ENCODE results near the gene CWC27. TPM values are rescaled to one million over a fixed set of nuclear protein-coding genes. Genes with fewer than 3 reads are reported as not detected.

The CWC27 gene
- total RNA-seq, 1 experiment from 2014 or later: 32.9 TPM

DNA sequence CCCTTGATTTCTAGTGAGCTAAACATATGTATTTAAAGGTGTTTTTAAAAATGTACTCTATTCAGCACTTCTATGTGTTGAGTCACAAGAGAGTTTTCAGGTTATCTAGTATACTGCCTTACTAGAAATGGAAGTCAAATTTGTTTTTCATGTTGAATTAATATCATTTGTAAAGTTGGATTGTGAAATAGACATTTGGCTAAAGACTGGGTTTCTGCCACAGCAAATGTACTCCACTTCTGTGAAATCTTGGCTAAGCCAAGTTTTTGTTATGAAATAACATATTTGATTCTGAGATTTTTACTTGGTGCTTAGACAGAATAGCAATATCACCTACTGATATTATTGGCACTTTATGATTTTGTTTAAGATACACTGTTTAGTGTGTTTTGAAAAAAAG is 106.0 kb downstream of the CWC27 start:
- ChIA-PET POLR2A (no interaction called here), CTCF (no interaction called here)
- no peaks in the 10 kb centered on the region for H3K4me1 ChIP-seq
- H3K36me3 ChIP-seq (ENCODE audit: control insufficient read depth, insufficient read depth, low read length): no peaks in the 10 kb centered on the region
- no peaks in the 10 kb centered on the region for H3K9me3 ChIP-seq
- H3K27me3 ChIP-seq (replicated peaks; ENCODE audit: control insufficient read depth, insufficient read depth, low read length): no peaks in the 10 kb centered on the region
- H3K4me3 Mint-ChIP-seq (ENCODE audit: unreplicated experiment): no peak overlapping the region
- no peak overlapping the region for H3K4me3 ChIP-seq (ENCODE audit: low read depth, low read length)
- H3K4me1 Mint-ChIP-seq (ENCODE audit: low read depth, unreplicated experiment): no peaks in the 10 kb centered on the region
- H3K27me3 Mint-ChIP-seq (ENCODE audit: insufficient read depth, unreplicated experiment): no peaks in the 10 kb centered on the region
- DNase-seq: no peak
- no peak overlapping the region for H3K27ac Mint-ChIP-seq (ENCODE audit: unreplicated experiment)
- H3K9me3 Mint-ChIP-seq (ENCODE audit: unreplicated experiment): no peaks in the 10 kb centered on the region
- no peak for TF ChIP-seq CTCF (IDR thresholded peaks at IDR 0.05; ENCODE audit: insufficient read depth in 1 of 2, low read depth in 1 of 2, low read length in 1 of 2, severe bottlenecking in 1 of 2, unreplicated experiment in 1 of 2)
- no peaks in the 10 kb centered on the region for H3K36me3 Mint-ChIP-seq (ENCODE audit: insufficient read depth, unreplicated experiment)
- no TSS peak for BruUV-seq (replicated peaks)
- intact Hi-C loops (cut with micrococcal nuclease; ENCODE audit: unreplicated experiment): no loop called here

- no peaks in the 10 kb centered on the region for H3K4me1 Mint-ChIP-seq (ENCODE audit: low read depth, unreplicated experiment)
- no peak overlapping the region for H3K4me3 ChIP-seq (ENCODE audit: low read depth, low read length)
- H3K27me3 Mint-ChIP-seq (ENCODE audit: insufficient read depth, unreplicated experiment): no peaks in the 10 kb centered on the region
- BruUV-seq (replicated peaks): no TSS peak
- no peaks in the 10 kb centered on the region for H3K36me3 Mint-ChIP-seq (ENCODE audit: insufficient read depth, unreplicated experiment)
- H3K27me3 ChIP-seq (replicated peaks; ENCODE audit: control insufficient read depth, insufficient read depth, low read length): no peaks in the 10 kb centered on the region
- intact Hi-C loops (cut with micrococcal nuclease; ENCODE audit: unreplicated experiment): no loop called here
- no peaks in the 10 kb centered on the region for H3K4me1 ChIP-seq
- no peak overlapping the region for H3K27ac Mint-ChIP-seq (ENCODE audit: unreplicated experiment)
- ChIA-PET POLR2A (no interaction called here), CTCF (no interaction called here)
- DNase-seq: no peak
- no peaks in the 10 kb centered on the region for H3K9me3 Mint-ChIP-seq (ENCODE audit: unreplicated experiment)
- no peak overlapping the region for H3K4me3 Mint-ChIP-seq (ENCODE audit: unreplicated experiment)
- no peak for TF ChIP-seq CTCF (IDR thresholded peaks at IDR 0.05; ENCODE audit: insufficient read depth in 1 of 2, low read depth in 1 of 2, low read length in 1 of 2, severe bottlenecking in 1 of 2, unreplicated experiment in 1 of 2)
- H3K9me3 ChIP-seq: no peaks in the 10 kb centered on the region
- no peaks in the 10 kb centered on the region for H3K36me3 ChIP-seq (ENCODE audit: control insufficient read depth, insufficient read depth, low read length)
Measured at GRCh38 chr5:64876203-64876602, 107.5 kb downstream of the CWC27 start.

- no peak overlapping the region for H3K27ac Mint-ChIP-seq (ENCODE audit: unreplicated experiment)
- H3K27me3 Mint-ChIP-seq (ENCODE audit: insufficient read depth, unreplicated experiment): no peaks in the 10 kb centered on the region
- intact Hi-C loops (cut with micrococcal nuclease; ENCODE audit: unreplicated experiment): no loop called here
- Histone ChIP-seq H3K27me3 (replicated peaks; ENCODE audit: control insufficient read depth, insufficient read depth, low read length) (no peaks in the 10 kb centered on the region), H3K4me3 (ENCODE audit: low read depth, low read length) (no peak overlapping the region), H3K4me1 (no peaks in the 10 kb centered on the region), H3K9me3 (no peaks in the 10 kb centered on the region), H3K36me3 (ENCODE audit: control insufficient read depth, insufficient read depth, low read length) (no peaks in the 10 kb centered on the region)
- no peak for DNase-seq
- BruUV-seq (replicated peaks): no TSS peak
- ChIA-PET CTCF (no interaction called here), POLR2A (no interaction called here)
- no peaks in the 10 kb centered on the region for H3K4me1 Mint-ChIP-seq (ENCODE audit: low read depth, unreplicated experiment)
- TF ChIP-seq CTCF (IDR thresholded peaks at IDR 0.05; ENCODE audit: insufficient read depth in 1 of 2, low read depth in 1 of 2, low read length in 1 of 2, severe bottlenecking in 1 of 2, unreplicated experiment in 1 of 2): no peak
- no peak overlapping the region for H3K4me3 Mint-ChIP-seq (ENCODE audit: unreplicated experiment)
- no peaks in the 10 kb centered on the region for H3K9me3 Mint-ChIP-seq (ENCODE audit: unreplicated experiment)
- H3K36me3 Mint-ChIP-seq (ENCODE audit: insufficient read depth, unreplicated experiment): no peaks in the 10 kb centered on the region
Measured at GRCh38 chr5:64880821-64881220, 112.1 kb downstream of the CWC27 start.
